Thymus (tissue), 14 donors: ENCODE results near the gene NF1. TPM values are rescaled to one million over a fixed set of nuclear protein-coding genes. Genes with fewer than 3 reads are reported as not detected.
A peak's percentile ranks its signal among the peaks of the same experiment; 100 is the strongest.
"Not testable (repeated sequence)": the region's sequence is repeated elsewhere in the genome, so short reads cannot be mapped to it uniquely, and the experiment has no call there.

Source experiments
- DNase-seq, 9 donors: peaks; one replicate each; pipeline ENCODE4 v3.0.0-alpha.2; 2013; ENCODE audit warnings: low spot score in 9 of 9, low read depth in 6 of 9, missing footprints in 1 of 9
- H3K27ac ChIP-seq, 2 donors: one replicate each; pipeline ENCODE4 v1.5.1; 2013; ENCODE audit warnings: control low read depth in 1 of 2, low read depth in 1 of 2, low read length in 1 of 2, mild to moderate bottlenecking in 1 of 2, moderate library complexity in 1 of 2
- H3K27me3 ChIP-seq, 2 donors: one replicate each; pipeline ENCODE4 v1.5.1; 2013; ENCODE audit warnings: low read length in 1 of 2; ENCODE audit not compliant: control insufficient read depth in 2 of 2, insufficient read depth in 1 of 2
- H3K36me3 ChIP-seq, 2 donors: one replicate each; pipeline ENCODE4 v1.5.1; 2013; ENCODE audit warnings: low read length in 1 of 2, mild to moderate bottlenecking in 1 of 2, moderate library complexity in 1 of 2; ENCODE audit not compliant: control insufficient read depth in 2 of 2, insufficient read depth in 2 of 2
- H3K4me1 ChIP-seq, 2 donors: one replicate each; pipeline ENCODE4 v1.5.1; 2013; ENCODE audit warnings: low read length in 2 of 2; ENCODE audit not compliant: control insufficient read depth in 2 of 2, insufficient read depth in 2 of 2
- H3K4me3 ChIP-seq, 2 donors: one replicate each; pipeline ENCODE4 v1.5.1; 2013; ENCODE audit warnings: low read length in 2 of 2, control low read depth in 1 of 2, mild to moderate bottlenecking in 1 of 2
- H3K9me3 ChIP-seq, 2 donors: one replicate each; pipeline ENCODE4 v1.5.1; 2013; ENCODE audit warnings: low read length in 1 of 2, mild to moderate bottlenecking in 1 of 2; ENCODE audit not compliant: control insufficient read depth in 2 of 2, insufficient read depth in 1 of 2
- WGBS: extraction: QIAGEN DNeasy Blood & Tissue Kit; methylation state at CpG from one replicate; pipeline ENCODE4 v1.1.7; 2013; 5-methylcytosine and 5-hydroxymethylcytosine counted together
- long read RNA-seq, 10 donors: transcript quantifications; one replicate each; lab custom pipeline, GENCODE V29; 2026
- polyA plus RNA-seq: library from polyadenylated mRNA; stranded (reverse); fragments of 200-250 nt; gene quantifications from one replicate; pipeline ENCODE4 v1.2.3, GENCODE V29; 2013
- total RNA-seq: library from RNA; stranded (reverse); fragments of 120-200 nt; gene quantifications from one replicate; pipeline ENCODE4 v1.2.4, GENCODE V29; 2013
- donor health status: healthy.

NF1 gene, protein sequence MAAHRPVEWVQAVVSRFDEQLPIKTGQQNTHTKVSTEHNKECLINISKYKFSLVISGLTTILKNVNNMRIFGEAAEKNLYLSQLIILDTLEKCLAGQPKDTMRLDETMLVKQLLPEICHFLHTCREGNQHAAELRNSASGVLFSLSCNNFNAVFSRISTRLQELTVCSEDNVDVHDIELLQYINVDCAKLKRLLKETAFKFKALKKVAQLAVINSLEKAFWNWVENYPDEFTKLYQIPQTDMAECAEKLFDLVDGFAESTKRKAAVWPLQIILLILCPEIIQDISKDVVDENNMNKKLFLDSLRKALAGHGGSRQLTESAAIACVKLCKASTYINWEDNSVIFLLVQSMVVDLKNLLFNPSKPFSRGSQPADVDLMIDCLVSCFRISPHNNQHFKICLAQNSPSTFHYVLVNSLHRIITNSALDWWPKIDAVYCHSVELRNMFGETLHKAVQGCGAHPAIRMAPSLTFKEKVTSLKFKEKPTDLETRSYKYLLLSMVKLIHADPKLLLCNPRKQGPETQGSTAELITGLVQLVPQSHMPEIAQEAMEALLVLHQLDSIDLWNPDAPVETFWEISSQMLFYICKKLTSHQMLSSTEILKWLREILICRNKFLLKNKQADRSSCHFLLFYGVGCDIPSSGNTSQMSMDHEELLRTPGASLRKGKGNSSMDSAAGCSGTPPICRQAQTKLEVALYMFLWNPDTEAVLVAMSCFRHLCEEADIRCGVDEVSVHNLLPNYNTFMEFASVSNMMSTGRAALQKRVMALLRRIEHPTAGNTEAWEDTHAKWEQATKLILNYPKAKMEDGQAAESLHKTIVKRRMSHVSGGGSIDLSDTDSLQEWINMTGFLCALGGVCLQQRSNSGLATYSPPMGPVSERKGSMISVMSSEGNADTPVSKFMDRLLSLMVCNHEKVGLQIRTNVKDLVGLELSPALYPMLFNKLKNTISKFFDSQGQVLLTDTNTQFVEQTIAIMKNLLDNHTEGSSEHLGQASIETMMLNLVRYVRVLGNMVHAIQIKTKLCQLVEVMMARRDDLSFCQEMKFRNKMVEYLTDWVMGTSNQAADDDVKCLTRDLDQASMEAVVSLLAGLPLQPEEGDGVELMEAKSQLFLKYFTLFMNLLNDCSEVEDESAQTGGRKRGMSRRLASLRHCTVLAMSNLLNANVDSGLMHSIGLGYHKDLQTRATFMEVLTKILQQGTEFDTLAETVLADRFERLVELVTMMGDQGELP (N-terminal part only)
- total RNA-seq (16.6 TPM), polyA plus RNA-seq (10.3 TPM)
- long read RNA-seq, donor 1 = 0 reads
- long read RNA-seq, donor 2 = 0 reads
- long read RNA-seq, donor 3, partial matches to known transcripts = 6 of 8 reads
- long read RNA-seq, donor 3, other reads (novel, unspliced or antisense) = 0 of 8 reads
- long read RNA-seq, donor 4 = 0 reads
- long read RNA-seq, donor 5, full-length matches to known transcripts = 3 of 453 reads
- long read RNA-seq, donor 5, partial matches to known transcripts = 404 of 453 reads
- long read RNA-seq, donor 5, other reads (novel, unspliced or antisense) = 46 of 453 reads
- long read RNA-seq, donor 6, full-length matches to known transcripts = 1 of 35 reads
- long read RNA-seq, donor 6, partial matches to known transcripts = 34 of 35 reads
- long read RNA-seq, donor 6, other reads (novel, unspliced or antisense) = 0 of 35 reads
- long read RNA-seq, donor 7, full-length matches to known transcripts = 5 of 5 reads
- long read RNA-seq, donor 7, partial matches to known transcripts = 0 of 5 reads
- long read RNA-seq, donor 7, other reads (novel, unspliced or antisense) = 0 of 5 reads
- long read RNA-seq, donor 8, full-length matches to known transcripts = 1 of 1 reads
- long read RNA-seq, donor 8, partial matches to known transcripts = 0 of 1 reads
- long read RNA-seq, donor 8, other reads (novel, unspliced or antisense) = 0 of 1 reads
- long read RNA-seq, donor 9 = 0 reads
- long read RNA-seq, donor 10, full-length matches to known transcripts = 3 of 3 reads
- long read RNA-seq, donor 10, partial matches to known transcripts = 0 of 3 reads
- long read RNA-seq, donor 10, other reads (novel, unspliced or antisense) = 0 of 3 reads

GRCh38 chr17:31094600-31095235, at the start of gene NF1:
NF1 (plus strand) TSS chr17:31094977; CDS start chr17:31095310, 333 bp downstream.
- Histone ChIP-seq H3K27me3 (no peaks in the 10 kb centered on the region), H3K27ac (peak within 1 kb of the TSS; percentile 57 to 87), H3K36me3 (no peaks in the 10 kb centered on the region), H3K9me3 (no peaks in the 10 kb centered on the region), H3K4me1 (peaks cover 7 to 16% of the 10 kb centered on the region in 2 donors), H3K4me3 (peak within 1 kb of the TSS; percentile 74 to 97)
- peak; percentile 53 to 87 (median 69) for DNase-seq
- under 1% methylated on average over 45 of the region's 45 CpGs for WGBS

GRCh38 chr17:31046856-31047425, 47.8 kb upstream of the NF1 start:
- not testable (repeated sequence) for H3K9me3 ChIP-seq, H3K4me3 ChIP-seq

DNA sequence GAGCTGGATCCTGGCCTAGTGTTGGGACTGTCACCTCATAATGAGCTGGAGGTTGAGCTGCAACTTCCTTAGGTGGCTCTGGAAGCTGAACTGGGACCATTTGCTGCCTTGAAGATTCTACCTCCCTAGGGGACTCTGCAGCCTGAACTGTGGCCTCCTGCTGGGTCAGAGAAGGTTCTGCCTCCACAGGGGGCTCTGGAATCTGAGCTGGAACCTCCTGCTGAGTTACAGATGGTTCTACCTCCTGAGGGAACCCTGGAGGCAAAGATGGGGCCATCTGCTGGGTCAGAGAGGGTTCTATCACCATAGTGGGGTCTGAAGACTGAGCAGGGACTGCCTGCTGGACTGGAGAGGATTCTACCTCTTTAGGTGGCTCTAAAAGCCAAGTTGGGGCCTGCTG, 46.6 kb upstream of the NF1 start:
- DNase-seq = no peak
- no peaks in the 10 kb centered on the region for H3K36me3 ChIP-seq
- H3K27me3 ChIP-seq = no peaks in the 10 kb centered on the region
- H3K4me1 ChIP-seq = peaks cover 0 to 12% of the 10 kb centered on the region in 2 donors
- H3K27ac ChIP-seq = no peak overlapping the region
- no peak overlapping the region for H3K4me3 ChIP-seq
- H3K9me3 ChIP-seq = no peaks in the 10 kb centered on the region

More at GRCh38 chr17:31046856-31047425, 47.8 kb upstream of the NF1 start:
- not testable (repeated sequence) for DNase-seq, H3K27me3 ChIP-seq, H3K36me3 ChIP-seq, H3K27ac ChIP-seq, H3K4me1 ChIP-seq
- 95% methylated on average over 7 of the region's 7 CpGs for WGBS

- Histone ChIP-seq H3K36me3 (no peaks in the 10 kb centered on the region), H3K27ac (no peak overlapping the region), H3K4me3 (no peak overlapping the region), H3K9me3 (no peaks in the 10 kb centered on the region), H3K27me3 (no peaks in the 10 kb centered on the region), H3K4me1 (peaks cover 0 to 12% of the 10 kb centered on the region in 2 donors)
- no peak for DNase-seq
These were observed 46.0 kb upstream of the NF1 start for GRCh38 chr17:31048780-31049179.

GRCh38 chr17:31050948-31051347, 43.8 kb upstream of the NF1 start:
- WGBS = 99% methylated on average over 9 of the region's 9 CpGs
- no peaks in the 10 kb centered on the region for H3K9me3 ChIP-seq
- DNase-seq = no peak
- no peak overlapping the region for H3K27ac ChIP-seq
- no peaks in the 10 kb centered on the region for H3K36me3 ChIP-seq
- H3K4me1 ChIP-seq = peaks cover 0 to 12% of the 10 kb centered on the region in 2 donors
- no peak overlapping the region for H3K4me3 ChIP-seq
- no peaks in the 10 kb centered on the region for H3K27me3 ChIP-seq

DNA sequence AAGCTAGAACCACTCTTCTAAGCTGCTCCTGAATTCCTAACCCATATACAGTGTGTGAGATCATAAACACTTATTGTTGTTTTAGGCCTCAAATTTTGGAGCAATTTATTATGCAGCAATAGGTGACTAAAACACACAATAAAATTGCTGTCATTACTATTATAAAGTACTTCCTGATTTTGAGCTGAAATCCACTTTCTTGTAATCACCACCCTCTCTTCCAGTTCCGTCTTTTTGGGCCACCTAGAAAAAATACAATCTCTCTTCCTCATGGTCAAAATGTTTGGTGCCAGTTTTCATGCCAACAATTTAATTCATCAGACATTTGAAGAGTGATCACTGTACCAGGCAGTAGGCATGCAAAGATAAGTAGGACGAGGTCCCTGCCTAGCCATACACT, 43.3 kb upstream of the NF1 start:
- no peaks in the 10 kb centered on the region for H3K27me3 ChIP-seq
- no peak for DNase-seq
- H3K4me1 ChIP-seq = peaks cover 0 to 12% of the 10 kb centered on the region in 2 donors
- peak overlapping the region in 1 of 2 donors; percentile 54 for H3K27ac ChIP-seq
- 96% methylated on average over 2 of the region's 2 CpGs for WGBS
- no peaks in the 10 kb centered on the region for H3K36me3 ChIP-seq
- no peak overlapping the region for H3K4me3 ChIP-seq
- no peaks in the 10 kb centered on the region for H3K9me3 ChIP-seq

DNA sequence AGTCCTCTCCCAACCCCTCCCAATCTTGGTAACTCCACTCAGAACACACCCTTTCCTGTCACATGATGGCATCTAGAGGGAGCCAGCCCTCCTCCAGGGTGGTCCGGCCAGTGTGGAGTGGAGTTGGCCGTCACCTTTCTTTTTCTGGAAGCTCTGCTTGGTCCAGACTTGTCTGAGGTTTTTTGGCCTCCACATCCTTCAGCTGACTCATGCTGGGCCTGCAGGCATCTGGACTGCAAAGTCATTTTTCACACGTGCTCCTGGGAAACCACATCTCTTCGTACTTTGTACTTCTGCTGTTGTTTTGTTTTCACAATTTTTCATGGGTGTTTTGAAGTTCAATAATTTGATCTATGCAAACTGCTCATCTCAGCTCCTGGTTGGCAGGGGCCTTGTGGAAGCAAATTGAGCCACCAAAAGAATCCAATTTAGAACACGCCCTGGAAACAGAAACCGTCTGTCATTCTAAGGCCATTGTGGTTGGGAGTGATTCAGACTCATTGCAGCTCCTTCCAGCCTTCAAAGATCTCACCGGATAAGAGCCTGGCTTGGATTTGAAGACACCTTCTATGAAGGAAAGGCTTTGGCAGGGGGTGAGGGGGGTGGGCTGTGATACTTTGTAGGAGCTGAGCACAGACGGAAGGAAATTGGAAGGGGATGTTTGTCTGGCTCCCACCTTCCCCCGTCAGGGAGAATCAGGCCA, 42.4 kb upstream of the NF1 start:
- Histone ChIP-seq H3K9me3 (no peaks in the 10 kb centered on the region), H3K27me3 (no peaks in the 10 kb centered on the region), H3K36me3 (no peaks in the 10 kb centered on the region), H3K27ac (peak overlapping the region in 1 of 2 donors; percentile 32), H3K4me3 (no peak overlapping the region), H3K4me1 (peaks cover 0 to 12% of the 10 kb centered on the region in 2 donors)
- WGBS = 60% methylated on average over 9 of the region's 9 CpGs
- DNase-seq = peak in 2 of 9 donors; percentile 6 to 28
